Activated CD8-positive, alpha-beta memory T cell treated with anti-CD3 and anti-CD28 coated beads for 36 hours (primary cell): Measurements from ENCODE around the gene EPYC. TPM values are rescaled to one million over a fixed set of nuclear protein-coding genes. Genes with fewer than 3 reads are reported as not detected.

Experiments
- CTCF ChIA-PET: fragments of 350-600 bp; sonication (Branson Sonifier 250); formaldehyde crosslinking; loops from one replicate; lab custom pipeline; 2021; ENCODE audit warnings: antibody characterized with exemption; lab: Charles Lee
- POLR2A ChIA-PET: fragments of 350-600 bp; sonication (Branson Sonifier 250); formaldehyde crosslinking; loops from one replicate; lab custom pipeline; 2021; ENCODE audit warnings: antibody characterized with exemption; lab: Charles Lee
- total RNA-seq, 2 experiments: library from RNA; stranded (reverse); gene quantifications; one replicate each; pipeline ENCODE4 v1.2.3, GENCODE V29; 2021

Gene EPYC
- total RNA-seq, 2 experiments from 2014 or later, result not detected

GRCh38 chr12:90924406-90924805, 80.4 kb downstream of the EPYC start:
- ChIA-PET CTCF (no interaction called here), POLR2A (no interaction called here)

GRCh38 chr12:90922145-90922627, 82.6 kb downstream of the EPYC start:
- ChIA-PET CTCF (no interaction called here), POLR2A (no interaction called here)

- POLR2A ChIA-PET, result no interaction called here
- CTCF ChIA-PET, result no interaction called here
Measured at GRCh38 chr12:90921536-90921935, 83.2 kb downstream of the EPYC start.

GRCh38 chr12:90920222-90920621, 84.5 kb downstream of the EPYC start:
- ChIA-PET POLR2A (no interaction called here), CTCF (no interaction called here)

DNA sequence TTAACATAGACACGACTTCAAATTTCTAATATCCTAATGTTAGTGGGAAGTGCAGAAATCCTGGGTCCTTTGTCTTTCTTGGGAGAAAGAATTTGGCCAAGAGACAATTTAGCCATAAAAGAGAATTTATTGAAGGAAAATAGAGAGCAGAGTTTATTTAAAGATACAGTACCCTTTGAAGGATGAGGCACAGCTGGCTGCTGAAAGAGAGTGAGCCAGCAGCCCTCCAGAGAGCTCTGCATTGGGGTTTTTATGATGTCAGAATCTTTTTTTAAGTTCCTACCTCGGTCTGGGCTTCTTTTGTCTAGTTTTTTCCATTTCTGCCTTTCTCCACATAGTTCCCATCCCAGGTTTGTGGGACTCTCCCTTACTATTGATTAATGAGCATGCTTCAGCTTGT, 87.3 kb downstream of the EPYC start:
- POLR2A ChIA-PET, result no interaction called here
- CTCF ChIA-PET, result no interaction called here

- CTCF ChIA-PET, result no interaction called here
- POLR2A ChIA-PET, result no interaction called here
Measured at GRCh38 chr12:90916516-90916915, 88.3 kb downstream of the EPYC start.

DNA sequence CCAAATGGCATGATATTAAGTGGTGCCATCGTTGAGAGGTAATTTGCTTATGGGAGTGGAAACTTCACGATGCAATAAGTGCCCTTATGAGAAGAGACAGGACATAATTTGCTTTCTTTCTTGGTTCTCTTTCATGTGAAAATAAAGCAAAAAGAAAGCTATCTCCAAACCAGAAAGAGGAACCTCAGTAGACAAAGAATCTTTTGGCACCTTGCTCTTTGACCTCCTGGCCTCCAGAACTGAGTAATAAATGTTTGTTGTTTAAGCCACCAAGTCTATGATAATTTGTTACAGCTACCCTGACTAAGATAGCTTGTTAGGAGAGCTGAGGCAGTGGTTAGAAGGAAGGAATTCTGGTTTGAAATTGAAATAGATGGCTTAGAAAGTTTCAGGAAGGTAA, 89.4 kb downstream of the EPYC start:
- ChIA-PET CTCF (no interaction called here), POLR2A (no interaction called here)

Other genes starting within 250 kb of the EPYC start
- gene CCER1, start 49.8 kb downstream of the EPYC start, total RNA-seq, result not detected
- gene KERA, start 53.1 kb upstream of the EPYC start, total RNA-seq, result not detected
- gene LUM, start 106.5 kb upstream of the EPYC start, total RNA-seq, result not detected
- not detected for gene DCN, start 177.8 kb upstream of the EPYC start, total RNA-seq